HepG2 (cell line): ENCODE measurements around the gene ZNF281. TPM values are rescaled to one million over a fixed set of nuclear protein-coding genes. Genes with fewer than 3 reads are reported as not detected.

Source experiments
- DPF2 ChIP-seq: sonication (generic); formaldehyde crosslinking; IDR thresholded peaks from 2 replicates; pipeline ENCODE4 v1.4.0; 2020; ENCODE audit warnings: mild to moderate bottlenecking, low read depth, missing genetic modification reagents, borderline replicate concordance
- ELF1 ChIP-seq: sonication (generic); formaldehyde crosslinking; IDR thresholded peaks from 2 replicates; pipeline ENCODE4 v1.4.0; 2020; ENCODE audit warnings: missing genetic modification reagents
- ELF3 ChIP-seq: IDR thresholded peaks from 2 replicates; pipeline ENCODE4 v1.6.1; 2016; ENCODE audit warnings: missing genetic modification reagents, missing compliant biosample characterization
- FOXA1 ChIP-seq, 2 experiments: fragments of 450-650 bp in 1 of 2; sonication (generic) in 1 of 2; formaldehyde crosslinking in 1 of 2; IDR thresholded peaks; 2 replicates each; pipeline versions ENCODE4 v1.4.0 to v1.6.1; 2016 to 2020; ENCODE audit warnings: missing genetic modification reagents in 1 of 2
- FOXM1 ChIP-seq: sonication (generic); formaldehyde crosslinking; IDR thresholded peaks from 2 replicates; pipeline ENCODE4 v1.5.0; 2020; ENCODE audit warnings: missing genetic modification reagents
- FOXP1 ChIP-seq, 2 experiments: fragments of 450-650 bp in 1 of 2; IDR thresholded peaks; 2 replicates each; pipeline ENCODE4 v1.6.1; 2017 to 2018; ENCODE audit warnings: antibody characterized with exemption in 1 of 2
- HCFC1 ChIP-seq: fragments of 150-350 bp; IDR thresholded peaks from 2 replicates; pipeline ENCODE4 v1.6.1; 2014; ENCODE audit warnings: low read depth, low read length
- HMG20B ChIP-seq: conservative IDR thresholded peaks from 2 replicates; pipeline ENCODE4 v1.6.1; 2016; ENCODE audit warnings: missing genetic modification reagents, missing compliant biosample characterization
- HOXA9 ChIP-seq: sonication (generic); formaldehyde crosslinking; IDR thresholded peaks from 2 replicates; pipeline ENCODE4 v1.8.1; 2022; ENCODE audit warnings: missing genetic modification reagents, mild to moderate bottlenecking, moderate library complexity, borderline replicate concordance
- KAT8 ChIP-seq: IDR thresholded peaks from 2 replicates; pipeline ENCODE4 v1.6.1; 2016; ENCODE audit warnings: missing genetic modification reagents, missing compliant biosample characterization
- KDM5B ChIP-seq: sonication (generic); formaldehyde crosslinking; IDR thresholded peaks from 2 replicates; pipeline ENCODE4 v1.4.0; 2020; ENCODE audit warnings: missing genetic modification reagents, mild to moderate bottlenecking, borderline replicate concordance
- MEF2D ChIP-seq: sonication (generic); formaldehyde crosslinking; IDR thresholded peaks from 2 replicates; pipeline ENCODE4 v1.5.1; 2020; ENCODE audit warnings: mild to moderate bottlenecking, missing genetic modification reagents
- MEIS2 ChIP-seq: sonication (generic); formaldehyde crosslinking; IDR thresholded peaks from 2 replicates; pipeline ENCODE4 v1.9.0; 2021; ENCODE audit warnings: mild to moderate bottlenecking, missing genetic modification reagents
- REXO4 ChIP-seq: sonication (generic); formaldehyde crosslinking; IDR thresholded peaks from 2 replicates; pipeline ENCODE4 v1.8.0; 2022; ENCODE audit warnings: missing genetic modification reagents, mild to moderate bottlenecking, borderline replicate concordance
- SOX6 ChIP-seq, 2 experiments: fragments of 450-650 bp in 1 of 2; sonication (generic) in 1 of 2; formaldehyde crosslinking in 1 of 2; IDR thresholded peaks; 2 replicates each; pipeline versions ENCODE4 v1.4.0 to v1.6.1; 2017 to 2020; ENCODE audit warnings: antibody characterized with exemption in 1 of 2, mild to moderate bottlenecking in 1 of 2, missing genetic modification reagents in 1 of 2
- TOPORS ChIP-seq: sonication (generic); formaldehyde crosslinking; IDR thresholded peaks from 2 replicates; pipeline ENCODE4 v1.8.0; 2023; ENCODE audit warnings: mild to moderate bottlenecking, missing genetic modification reagents
- YY1 ChIP-seq: IDR thresholded peaks from 2 replicates; pipeline ENCODE4 v1.6.1; 2011; ENCODE audit warnings: low read length, low read depth, moderate library complexity, mild to moderate bottlenecking; ENCODE audit not compliant: insufficient read depth, insufficient replicate concordance
- ZFP62 ChIP-seq: sonication (generic); formaldehyde crosslinking; IDR thresholded peaks from 2 replicates; pipeline ENCODE4 v1.4.0; 2020; ENCODE audit warnings: missing genetic modification reagents
- ZFP90 ChIP-seq: sonication (generic); formaldehyde crosslinking; IDR thresholded peaks from 2 replicates; pipeline ENCODE4 v1.8.0; 2022; ENCODE audit warnings: missing genetic modification reagents, mild to moderate bottlenecking, inconsistent platforms, borderline replicate concordance
- ZKSCAN5 ChIP-seq: sonication (generic); formaldehyde crosslinking; IDR thresholded peaks from 2 replicates; pipeline ENCODE4 v1.5.1; 2020; ENCODE audit warnings: mild to moderate bottlenecking, missing genetic modification reagents
- ZNF296 ChIP-seq: sonication (generic); formaldehyde crosslinking; conservative IDR thresholded peaks from 2 replicates; pipeline ENCODE4 v1.5.0; 2020; ENCODE audit warnings: mild to moderate bottlenecking, missing genetic modification reagents
- ZNF326 ChIP-seq: sonication (generic); formaldehyde crosslinking; IDR thresholded peaks from 2 replicates; pipeline ENCODE4 v1.4.0; 2020; ENCODE audit warnings: missing genetic modification reagents, borderline replicate concordance
- ZNF549 ChIP-seq: sonication (generic); formaldehyde crosslinking; IDR thresholded peaks from 2 replicates; pipeline ENCODE4 v1.5.0; 2020; ENCODE audit warnings: missing genetic modification reagents
- ZNF644 ChIP-seq: IDR thresholded peaks from 2 replicates; pipeline ENCODE4 v1.6.1; 2016; ENCODE audit warnings: low read depth
- ZNF703 ChIP-seq: sonication (generic); formaldehyde crosslinking; IDR thresholded peaks from 2 replicates; pipeline ENCODE4 v1.5.1; 2020; ENCODE audit warnings: missing genetic modification reagents, mild to moderate bottlenecking, moderate library complexity, borderline replicate concordance
- ZNF777 ChIP-seq: sonication (generic); formaldehyde crosslinking; IDR thresholded peaks from 2 replicates; pipeline ENCODE4 v1.4.0; 2020; ENCODE audit warnings: missing genetic modification reagents
- ZSCAN9 ChIP-seq: IDR thresholded peaks from 2 replicates; pipeline ENCODE4 v1.6.1; 2016; ENCODE audit warnings: borderline replicate concordance
- polyA plus RNA-seq, 8 experiments: library from polyadenylated mRNA; depleted of rRNA in 3 of 8; stranded (reverse) in 7 of 8; unstranded in 1 of 8; fragments of >200 nt; fragmentation: Illumina TruSeq in 4 of 8; extraction: Trizol in 4 of 8; gene quantifications; 2 replicates each; pipeline versions ENCODE4 v1.2.1 to v1.2.3, GENCODE V29; 2011 to 2016; ENCODE audit warnings: low read depth in 4 of 8, missing spikeins in 1 of 8, mixed read lengths in 1 of 8; ENCODE audit not compliant: insufficient read depth in 1 of 8
- total RNA-seq, 5 experiments: library from RNA; depleted of rRNA; stranded (reverse); fragments of >200 nt; fragmentation: Illumina TruSeq; extraction: Trizol; gene quantifications; 2 replicates each; pipeline ENCODE4 v1.2.3, GENCODE V29; 2016; ENCODE audit warnings: low read depth in 1 of 5
- TF ChIP-seq, protein P1 (sequence below): sonication (generic); IDR thresholded peaks from 2 replicates; pipeline ENCODE4 v1.6.1; 2016; ENCODE audit warnings: low read depth, borderline replicate concordance
- TF ChIP-seq, protein P2 (sequence below): sonication (generic); formaldehyde crosslinking; IDR thresholded peaks from 2 replicates; pipeline ENCODE4 v1.4.0; 2020; ENCODE audit warnings: missing genetic modification reagents
- TF ChIP-seq, protein P3 (sequence below): sonication (generic); formaldehyde crosslinking; IDR thresholded peaks from 2 replicates; pipeline ENCODE4 v1.4.0; 2020; ENCODE audit warnings: mild to moderate bottlenecking, missing genetic modification reagents

ZNF281 gene
- total and polyA plus RNA-seq, 2 of the 13 experiments (the other 11 are each of a cell fraction or from before 2014, with no cell fraction given), result 7.7 to 20.6 TPM

DNA sequence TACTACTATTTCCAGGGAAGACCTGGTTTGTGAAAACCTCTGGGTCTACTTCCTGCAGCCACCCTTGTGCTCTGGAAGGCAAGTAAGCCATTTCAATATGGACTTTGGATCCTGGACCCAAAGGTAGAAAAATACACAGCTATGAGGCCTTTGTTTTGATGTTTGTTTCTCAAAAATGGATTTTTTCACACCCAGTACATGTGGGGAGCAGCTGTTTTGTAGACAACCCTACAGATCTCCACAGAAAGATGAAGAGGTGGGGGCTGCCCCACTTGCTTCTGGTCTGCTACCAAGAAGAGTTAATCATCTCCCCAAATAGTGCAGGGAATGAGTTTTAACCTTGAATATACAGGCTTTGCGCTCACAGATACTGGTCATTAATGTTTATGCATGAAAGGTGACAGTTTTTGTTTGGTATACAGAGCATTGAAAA, 29.2 kb downstream of the ZNF281 start (continued):
- TF ChIP-seq ZFP62 (CRISPR knock-in tag) (no peak), ZNF644 (CRISPR knock-in tag) (peak; percentile 53; the same call in 1 of the 2 replicates), ZSCAN9 (no peak), ZFP90 (peak; percentile 58; the same call in 1 of the 2 replicates), YY1 (no peak), ZKSCAN5 (CRISPR knock-in tag) (no peak), SOX6 (IDR thresholded peaks at IDR 0.05) (no peak), SOX6 (CRISPR knock-in tag; IDR thresholded peaks at IDR 0.05) (peak; percentile 83), ELF1 (CRISPR knock-in tag) (no peak), HMG20B (no peak), KAT8 (CRISPR knock-in tag) (no peak), FOXP1 (IDR thresholded peaks at IDR 0.05) (no peak), FOXP1 (CRISPR knock-in tag; IDR thresholded peaks at IDR 0.05) (peak; percentile 80), REXO4 (no peak), DPF2 (CRISPR knock-in tag) (0 out of 2 replicates have a peak, but pooled peaks have one; percentile 37), TOPORS (CRISPR knock-in tag) (no peak), ELF3 (CRISPR knock-in tag) (no peak), MEIS2 (CRISPR knock-in tag) (peak; percentile 21; the same call in 1 of the 2 replicates), HOXA9 (no peak), ZNF296 (no peak), ZNF326 (CRISPR knock-in tag) (no peak), ZNF777 (CRISPR knock-in tag) (no peak), ZNF703 (CRISPR knock-in tag) (no peak), HCFC1 (no peak), FOXA1 (IDR thresholded peaks at IDR 0.05) (no peak), FOXA1 (CRISPR knock-in tag; IDR thresholded peaks at IDR 0.05) (0 out of 2 replicates have a peak, but pooled peaks have one; percentile 1), MEF2D (CRISPR knock-in tag) (0 out of 2 replicates have a peak, but pooled peaks have one; percentile 41), KDM5B (CRISPR knock-in tag) (no peak), ZNF549 (CRISPR knock-in tag) (no peak), FOXM1 (CRISPR knock-in tag) (no peak)
- TF ChIP-seq, protein P1, sequence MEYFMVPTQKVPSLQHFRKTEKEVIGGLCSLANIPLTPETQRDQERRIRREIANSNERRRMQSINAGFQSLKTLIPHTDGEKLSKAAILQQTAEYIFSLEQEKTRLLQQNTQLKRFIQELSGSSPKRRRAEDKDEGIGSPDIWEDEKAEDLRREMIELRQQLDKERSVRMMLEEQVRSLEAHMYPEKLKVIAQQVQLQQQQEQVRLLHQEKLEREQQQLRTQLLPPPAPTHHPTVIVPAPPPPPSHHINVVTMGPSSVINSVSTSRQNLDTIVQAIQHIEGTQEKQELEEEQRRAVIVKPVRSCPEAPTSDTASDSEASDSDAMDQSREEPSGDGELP, result peak; percentile 61; the same call in 1 of the 2 replicates
- TF ChIP-seq, protein P2, sequence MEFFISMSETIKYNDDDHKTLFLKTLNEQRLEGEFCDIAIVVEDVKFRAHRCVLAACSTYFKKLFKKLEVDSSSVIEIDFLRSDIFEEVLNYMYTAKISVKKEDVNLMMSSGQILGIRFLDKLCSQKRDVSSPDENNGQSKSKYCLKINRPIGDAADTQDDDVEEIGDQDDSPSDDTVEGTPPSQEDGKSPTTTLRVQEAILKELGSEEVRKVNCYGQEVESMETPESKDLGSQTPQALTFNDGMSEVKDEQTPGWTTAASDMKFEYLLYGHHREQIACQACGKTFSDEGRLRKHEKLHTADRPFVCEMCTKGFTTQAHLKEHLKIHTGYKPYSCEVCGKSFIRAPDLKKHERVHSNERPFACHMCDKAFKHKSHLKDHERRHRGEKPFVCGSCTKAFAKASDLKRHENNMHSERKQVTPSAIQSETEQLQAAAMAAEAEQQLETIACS, result no peak
- TF ChIP-seq, protein P3, sequence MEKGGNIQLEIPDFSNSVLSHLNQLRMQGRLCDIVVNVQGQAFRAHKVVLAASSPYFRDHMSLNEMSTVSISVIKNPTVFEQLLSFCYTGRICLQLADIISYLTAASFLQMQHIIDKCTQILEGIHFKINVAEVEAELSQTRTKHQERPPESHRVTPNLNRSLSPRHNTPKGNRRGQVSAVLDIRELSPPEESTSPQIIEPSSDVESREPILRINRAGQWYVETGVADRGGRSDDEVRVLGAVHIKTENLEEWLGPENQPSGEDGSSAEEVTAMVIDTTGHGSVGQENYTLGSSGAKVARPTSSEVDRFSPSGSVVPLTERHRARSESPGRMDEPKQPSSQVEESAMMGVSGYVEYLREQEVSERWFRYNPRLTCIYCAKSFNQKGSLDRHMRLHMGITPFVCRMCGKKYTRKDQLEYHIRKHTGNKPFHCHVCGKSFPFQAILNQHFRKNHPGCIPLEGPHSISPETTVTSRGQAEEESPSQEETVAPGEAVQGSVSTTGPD (CRISPR knock-in tag), result no peak
